ENCODE results near the gene LMLN.
"Not testable (repeated sequence)": the region's sequence is repeated elsewhere in the genome, so short reads cannot be mapped to it uniquely, and the experiment has no call there.

Gene LMLN

GRCh38 chr3:197958346-197958745 lies 1.7 kb upstream of the LMLN start:
- no peak for DNase-seq

- not testable (repeated sequence) for DNase-seq
These were observed 1.2 kb upstream of the LMLN start for GRCh38 chr3:197958848-197959247.

DNA sequence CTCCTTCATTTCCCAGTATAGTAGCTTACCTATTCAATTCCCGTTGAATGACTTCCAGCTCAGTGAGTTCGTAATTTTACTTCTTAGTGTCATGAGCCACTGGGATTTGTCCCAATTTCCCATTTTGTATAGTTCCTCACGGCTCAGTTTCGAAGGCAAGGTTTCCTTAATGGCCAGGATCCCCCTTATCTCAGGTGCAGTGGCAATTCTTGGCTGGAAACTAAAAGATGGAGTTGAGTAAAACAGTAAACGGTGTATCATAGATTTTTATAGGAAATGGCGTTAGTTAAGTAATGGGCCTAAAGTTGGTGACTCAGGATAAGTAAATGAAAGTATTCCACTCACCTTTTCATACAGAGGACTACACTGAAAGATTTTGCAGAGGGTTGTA lies 522 bp upstream of the LMLN start:
- DNase-seq, result no peak

GRCh38 chr3:197960694-197961581 lies 921 bp downstream of the LMLN start:
- DNase-seq, result no peak

- DNase-seq, result no peak
These were observed 1.5 kb downstream of the LMLN start for GRCh38 chr3:197961582-197961945.

DNA sequence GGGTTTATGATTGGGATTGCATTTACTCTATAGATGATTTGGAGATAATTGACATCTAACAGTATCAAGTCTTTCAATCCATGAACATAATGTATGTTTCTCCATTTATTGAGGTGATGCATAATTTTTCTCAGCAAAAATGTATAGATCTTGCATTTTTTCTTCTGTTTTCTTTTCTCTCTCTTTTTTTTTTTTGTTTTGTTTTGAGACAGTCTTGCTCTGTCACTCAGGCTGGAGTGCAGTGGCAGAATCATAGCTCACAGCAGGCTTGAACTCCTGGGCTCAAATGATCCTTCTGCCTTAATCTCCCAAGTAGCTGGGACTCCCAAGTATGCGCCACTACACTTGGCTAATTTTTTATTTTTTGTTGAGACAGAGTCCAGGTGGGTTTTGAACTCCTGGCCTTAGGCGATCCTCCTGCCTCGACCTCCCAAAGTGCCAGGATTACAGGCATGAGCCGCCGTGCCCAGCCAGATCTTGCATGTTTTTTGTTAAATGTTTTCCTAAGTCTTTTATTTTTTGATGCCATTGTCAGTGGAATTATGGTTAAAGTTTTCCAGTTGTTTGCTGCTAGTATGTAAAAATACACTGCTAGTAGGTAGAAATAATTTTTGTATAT lies 3.1 kb downstream of the LMLN start:
- DNase-seq, result no peak

GRCh38 chr3:197967337-197967989 lies 7.4 kb downstream of the LMLN start:
- not testable (repeated sequence) for DNase-seq

GRCh38 chr3:197970588-197970987 lies 10.6 kb downstream of the LMLN start:
- DNase-seq, result no peak

GRCh38 chr3:197974016-197974415 lies 14.0 kb downstream of the LMLN start:
- DNase-seq, result no peak

- no peak for DNase-seq
These were observed 15.3 kb downstream of the LMLN start for GRCh38 chr3:197975311-197975710.

GRCh38 chr3:197983076-197983475 lies 23.1 kb downstream of the LMLN start:
- DNase-seq, result no peak

DNA sequence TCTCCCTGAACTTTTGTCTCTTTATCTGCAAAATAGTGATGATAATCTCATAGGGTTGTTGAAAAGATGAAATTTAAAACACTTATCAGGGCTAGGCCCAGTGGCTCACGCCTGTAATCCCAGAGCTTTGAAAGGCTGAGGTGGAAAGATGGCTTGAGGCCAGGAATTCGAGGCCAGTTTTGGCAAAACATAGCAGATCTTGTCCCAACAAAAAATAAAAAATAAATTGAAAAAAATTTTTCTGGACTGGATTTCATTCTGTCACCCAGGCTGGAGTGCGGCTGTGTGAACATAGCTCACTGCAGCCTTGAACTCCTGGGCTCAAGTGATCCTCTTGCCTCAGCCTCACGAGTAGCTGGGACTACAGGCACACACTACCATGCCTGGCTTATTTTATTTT lies 29.6 kb downstream of the LMLN start:
- DNase-seq, result no peak

DNA sequence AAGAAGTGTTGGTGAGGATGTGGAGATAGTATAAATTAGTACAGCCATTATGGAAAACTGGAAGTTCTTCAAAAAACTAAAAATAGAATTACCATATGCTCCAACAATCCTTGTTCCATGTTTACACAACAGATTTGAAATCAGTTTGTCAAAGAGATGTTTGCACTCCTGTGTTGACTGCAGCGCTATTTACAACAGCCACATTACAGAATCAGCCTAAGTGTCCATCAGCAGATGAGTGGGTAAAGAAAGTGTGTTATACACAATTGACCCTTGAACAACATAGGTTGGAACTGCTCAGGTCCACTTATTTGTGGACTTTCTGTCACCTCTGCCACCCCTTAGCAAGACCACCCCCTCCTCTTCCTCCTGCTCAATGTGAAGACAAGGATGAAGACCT lies 34.7 kb downstream of the LMLN start:
- no peak for DNase-seq

GRCh38 chr3:197996855-197997254 lies 36.8 kb downstream of the LMLN start:
- no peak for DNase-seq

DNA sequence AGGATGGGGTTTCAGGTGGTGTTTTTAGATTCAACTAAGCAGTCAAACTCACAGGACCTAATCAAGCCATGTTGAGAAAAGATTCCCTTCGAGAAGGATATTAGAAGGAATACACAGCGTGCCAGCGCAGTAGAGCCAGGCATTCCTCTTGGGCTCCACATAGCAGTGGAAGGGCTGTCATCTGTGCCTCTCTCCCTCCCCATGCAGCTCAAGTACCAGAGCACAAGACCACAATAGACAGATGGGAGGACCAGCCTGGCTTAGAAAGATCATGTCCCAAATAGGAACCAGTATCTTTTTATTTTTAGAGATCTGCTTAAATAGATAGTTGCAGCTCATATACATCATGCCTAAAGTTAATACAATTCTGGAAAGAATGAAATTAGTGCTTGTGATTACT lies 37.9 kb downstream of the LMLN start:
- no peak for DNase-seq

- no peak for DNase-seq
These were observed 57.1 kb downstream of the LMLN start for GRCh38 chr3:198017090-198017489.

DNA sequence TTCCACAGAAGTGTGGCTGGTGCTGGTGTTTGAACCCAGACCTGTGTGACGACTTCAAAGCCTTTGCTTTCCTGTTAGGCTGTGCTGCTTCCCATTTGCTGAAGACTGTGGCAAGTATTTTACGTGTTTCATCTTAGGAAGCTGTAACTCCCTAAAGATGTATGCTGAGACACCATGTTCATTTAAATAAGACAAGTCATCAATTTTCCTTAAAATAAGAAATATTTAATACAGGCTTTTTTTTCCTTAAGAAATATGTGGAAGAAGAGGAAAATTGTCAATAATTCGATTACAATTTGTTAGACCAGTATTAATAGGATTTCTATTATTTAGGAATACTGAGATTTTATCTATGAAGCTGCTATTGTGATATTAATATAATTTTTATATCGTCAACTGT lies 58.4 kb downstream of the LMLN start:
- DNase-seq, result no peak

GRCh38 chr3:198019115-198019514 lies 59.1 kb downstream of the LMLN start:
- no peak for DNase-seq

GRCh38 chr3:198021320-198021719 lies 61.3 kb downstream of the LMLN start:
- DNase-seq, result no peak

DNA sequence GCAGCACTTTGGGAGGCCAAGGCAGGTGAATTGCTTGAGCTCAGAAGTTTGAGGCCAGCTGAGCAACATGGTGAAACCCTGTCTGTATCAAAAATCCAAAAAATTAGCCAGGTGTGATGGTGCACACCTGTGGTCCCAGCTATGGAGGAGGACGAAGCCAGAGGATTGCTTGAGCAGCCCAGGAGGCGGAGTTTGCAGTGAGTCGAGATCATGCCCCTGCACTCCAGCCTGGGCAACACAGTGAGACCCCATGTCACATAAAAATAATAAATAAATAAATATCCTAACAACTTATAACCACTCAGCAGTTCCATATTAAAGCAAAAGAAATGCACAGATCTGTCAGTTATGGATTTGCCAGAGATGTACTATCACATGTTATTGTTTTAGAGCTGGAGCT lies 62.6 kb downstream of the LMLN start:
- DNase-seq, result no peak

DNA sequence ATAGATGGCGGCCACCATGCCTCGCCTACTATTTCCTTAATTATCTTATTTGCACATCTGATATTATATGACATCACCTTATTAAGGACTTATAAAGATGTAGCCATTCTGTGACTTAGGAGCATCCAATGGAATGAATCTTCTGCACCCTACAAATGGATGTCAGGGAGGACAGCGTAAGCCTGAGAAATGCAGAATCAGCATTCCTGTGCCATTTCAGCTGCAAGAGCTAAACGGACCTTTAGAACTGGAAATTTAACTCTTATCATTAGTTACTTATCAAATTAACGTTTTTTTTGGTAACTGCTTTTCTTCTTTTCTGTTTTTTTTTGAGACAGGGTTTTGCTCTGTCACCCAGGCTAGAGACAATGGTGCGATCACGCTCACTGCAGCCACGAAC lies 65.6 kb downstream of the LMLN start:
- no peak for DNase-seq

DNA sequence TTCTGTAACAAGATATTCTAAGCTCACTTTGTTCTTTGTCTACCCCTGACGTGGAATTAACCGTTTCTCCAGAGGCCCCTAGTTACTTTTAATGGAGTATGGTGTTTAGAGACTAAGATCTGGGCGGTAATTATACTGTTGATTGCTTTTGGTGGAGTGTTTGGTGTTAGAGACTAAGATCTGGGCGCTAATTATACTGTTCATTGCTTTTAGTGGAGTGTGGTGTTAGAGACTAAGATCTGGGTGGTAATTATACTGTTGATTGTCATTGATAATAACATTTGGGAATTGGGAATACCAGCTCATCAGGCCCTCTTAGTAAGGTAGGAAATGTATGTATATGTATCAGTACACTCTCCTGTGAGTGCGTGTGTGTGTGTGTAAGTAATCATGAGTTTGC lies 66.6 kb downstream of the LMLN start:
- DNase-seq, result peak in 2 of 3 experiments; percentile 37 to 71

DNA sequence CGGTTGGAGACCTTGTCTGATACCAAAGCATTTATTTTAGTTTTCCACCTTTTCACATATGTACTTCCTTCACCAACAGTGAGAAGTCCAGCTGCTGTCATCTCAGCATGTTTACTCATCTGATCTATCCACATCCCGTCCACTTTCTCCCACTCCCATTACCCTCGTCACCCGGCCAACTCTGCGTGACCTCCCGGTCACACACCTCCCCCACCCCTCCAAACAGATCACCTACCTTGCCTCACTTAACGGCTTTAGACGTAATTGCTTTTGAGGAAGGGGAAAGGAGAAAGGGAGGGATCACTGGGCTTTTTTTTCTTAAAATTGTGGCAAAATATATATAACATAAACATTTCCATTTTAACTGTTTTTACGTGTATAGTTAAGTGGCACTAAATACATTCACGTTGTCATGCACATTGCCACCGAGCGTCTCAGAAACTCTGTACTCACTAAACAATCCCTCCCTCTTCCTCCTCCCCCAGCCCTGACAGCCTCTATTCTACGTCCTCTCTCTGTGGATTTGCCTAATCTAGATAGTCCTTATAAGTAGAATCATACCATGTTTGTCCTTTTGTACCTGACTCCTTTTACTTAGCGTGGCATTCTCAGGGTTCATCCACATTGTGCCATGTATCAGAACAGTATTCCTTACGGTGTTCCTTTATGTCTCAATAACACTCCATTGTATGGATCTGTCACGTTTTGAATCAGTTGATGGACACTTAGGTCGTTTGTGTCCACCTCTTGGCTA lies 67.2 kb downstream of the LMLN start:
- DNase-seq, result peak in 2 of 3 experiments; percentile 33 to 71
